Effector CD8-positive, alpha-beta T cell (primary cell): Measurements from ENCODE around the gene PAX6.

Experiments
- DNase-seq: peaks from one replicate; lab custom pipeline; 2025; lab: John Stamatoyannopoulos, UW

The PAX6 gene

GRCh38 chr11:31822175-31822926 lies 11.2 kb upstream of the PAX6 start:
- no peak for DNase-seq

DNA sequence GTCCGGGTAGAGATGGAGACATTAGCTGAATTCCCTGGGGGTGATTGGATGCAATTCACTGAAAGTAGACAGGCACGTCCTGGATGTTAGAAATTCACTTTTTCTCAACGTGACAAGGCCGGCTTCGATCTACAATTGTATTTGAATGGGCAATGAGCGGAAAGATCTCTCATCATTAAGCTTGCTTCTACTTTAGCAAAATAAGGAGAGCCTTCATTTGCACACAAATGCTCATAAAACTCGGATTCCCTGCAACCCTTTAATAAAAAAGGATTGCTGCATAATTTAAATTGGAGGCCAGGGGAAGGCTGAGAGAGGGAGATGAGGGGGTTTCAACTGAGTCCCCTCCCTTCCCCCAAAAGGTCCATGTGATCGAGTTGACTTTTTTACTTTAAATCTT lies 10.6 kb upstream of the PAX6 start:
- no peak for DNase-seq

- no peak for DNase-seq
Observed at GRCh38 chr11:31821235-31821764, 10.2 kb upstream of the PAX6 start.

DNA sequence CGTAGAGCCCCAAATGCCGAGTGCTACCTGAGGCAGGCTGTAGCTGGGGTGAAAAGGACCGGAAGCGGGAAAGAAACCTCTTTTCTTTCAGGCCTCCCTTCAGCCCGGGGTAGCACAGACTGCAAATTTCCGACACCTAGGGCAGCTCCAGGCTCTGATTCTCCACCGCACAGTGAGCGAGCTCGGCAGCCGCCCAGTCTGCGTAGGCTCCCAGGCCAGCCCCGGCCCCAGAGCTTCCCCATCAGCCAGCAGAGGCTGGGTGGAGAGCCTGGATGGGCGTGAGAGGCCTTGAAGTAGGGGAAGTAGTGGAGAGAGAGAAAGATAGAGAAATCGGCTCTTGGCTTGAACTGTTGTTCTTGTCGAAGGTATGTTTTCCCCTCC lies 9.3 kb upstream of the PAX6 start:
- DNase-seq, result no peak

DNA sequence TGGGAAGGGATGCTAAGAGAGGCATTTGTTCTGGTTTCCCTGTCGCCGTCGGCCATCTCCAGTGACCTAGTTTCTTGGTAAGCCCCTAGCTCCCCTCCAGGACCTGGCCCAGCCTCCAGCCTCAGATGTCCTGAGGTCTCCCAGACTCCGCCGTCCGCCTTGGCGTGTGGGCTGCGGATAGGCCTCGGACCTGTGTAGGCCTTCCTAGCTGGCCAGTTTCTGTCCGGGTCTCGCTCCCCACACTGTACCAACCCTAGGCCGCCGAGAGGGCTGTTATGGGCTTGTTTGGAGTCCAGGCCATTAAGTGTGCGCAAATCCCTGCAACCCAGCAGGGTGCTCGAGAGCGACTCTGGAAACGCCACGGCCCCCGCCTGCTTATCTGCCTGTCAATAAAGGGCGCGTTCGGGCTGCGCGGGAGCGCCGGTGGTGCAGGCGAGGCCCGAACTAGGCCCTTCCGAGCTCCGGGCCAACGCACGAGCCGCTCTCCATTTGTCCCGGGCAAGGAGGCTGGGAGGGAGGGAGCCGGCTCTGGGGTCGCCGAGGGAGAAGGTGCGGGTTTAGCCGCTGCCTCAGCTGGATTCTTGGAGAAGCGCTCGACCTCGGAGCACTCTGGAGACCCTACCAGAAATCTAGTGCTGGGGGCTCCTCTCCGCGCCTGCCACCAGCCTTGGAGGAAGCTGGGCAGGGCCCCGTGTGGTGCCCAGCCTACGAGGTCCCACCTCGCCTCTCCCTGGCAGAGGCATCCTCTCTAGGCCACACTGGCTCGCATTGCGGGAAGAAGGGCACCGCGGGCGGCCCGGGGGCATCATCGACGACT lies 8.7 kb upstream of the PAX6 start:
- no peak for DNase-seq

DNA sequence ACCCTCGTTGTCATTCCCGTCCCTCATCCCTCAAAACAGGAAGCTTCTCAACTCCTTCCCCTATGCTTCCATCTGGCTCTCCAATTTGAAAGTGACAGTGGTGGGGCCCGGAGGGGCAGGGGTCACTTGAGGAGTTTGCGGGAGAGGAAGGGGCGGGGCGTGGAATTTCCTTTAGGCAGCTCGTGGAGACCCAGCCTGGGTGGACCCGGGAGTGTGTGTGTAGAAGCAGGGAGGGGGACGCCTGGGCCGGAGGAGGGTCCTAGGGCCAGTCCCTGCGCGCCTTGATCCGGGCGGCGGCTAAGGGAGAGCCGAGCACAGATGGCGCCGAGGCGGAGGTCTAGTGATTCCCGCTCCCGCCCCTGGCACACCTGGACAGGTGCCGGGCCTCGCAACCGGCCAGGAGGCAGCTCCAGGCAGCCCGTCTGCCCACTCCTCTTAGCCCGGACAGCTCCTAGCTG lies 7.8 kb upstream of the PAX6 start:
- no peak for DNase-seq

DNA sequence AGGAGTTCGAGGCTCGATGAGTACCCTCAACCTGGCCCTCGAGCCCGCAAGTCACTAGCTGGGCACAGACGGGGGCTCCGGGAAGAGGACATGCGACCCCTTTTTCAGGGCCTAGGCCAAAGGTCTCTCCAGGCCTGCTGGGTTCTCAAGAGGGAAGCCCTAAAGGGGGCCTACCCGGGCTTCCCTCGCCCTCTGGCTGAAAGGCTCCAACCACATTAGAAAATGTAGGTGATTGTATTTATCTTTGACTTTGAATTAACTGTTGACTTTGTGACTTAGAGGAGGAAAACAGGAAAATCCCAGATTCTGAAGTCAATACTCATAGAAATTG lies 7.3 kb upstream of the PAX6 start:
- no peak for DNase-seq

DNA sequence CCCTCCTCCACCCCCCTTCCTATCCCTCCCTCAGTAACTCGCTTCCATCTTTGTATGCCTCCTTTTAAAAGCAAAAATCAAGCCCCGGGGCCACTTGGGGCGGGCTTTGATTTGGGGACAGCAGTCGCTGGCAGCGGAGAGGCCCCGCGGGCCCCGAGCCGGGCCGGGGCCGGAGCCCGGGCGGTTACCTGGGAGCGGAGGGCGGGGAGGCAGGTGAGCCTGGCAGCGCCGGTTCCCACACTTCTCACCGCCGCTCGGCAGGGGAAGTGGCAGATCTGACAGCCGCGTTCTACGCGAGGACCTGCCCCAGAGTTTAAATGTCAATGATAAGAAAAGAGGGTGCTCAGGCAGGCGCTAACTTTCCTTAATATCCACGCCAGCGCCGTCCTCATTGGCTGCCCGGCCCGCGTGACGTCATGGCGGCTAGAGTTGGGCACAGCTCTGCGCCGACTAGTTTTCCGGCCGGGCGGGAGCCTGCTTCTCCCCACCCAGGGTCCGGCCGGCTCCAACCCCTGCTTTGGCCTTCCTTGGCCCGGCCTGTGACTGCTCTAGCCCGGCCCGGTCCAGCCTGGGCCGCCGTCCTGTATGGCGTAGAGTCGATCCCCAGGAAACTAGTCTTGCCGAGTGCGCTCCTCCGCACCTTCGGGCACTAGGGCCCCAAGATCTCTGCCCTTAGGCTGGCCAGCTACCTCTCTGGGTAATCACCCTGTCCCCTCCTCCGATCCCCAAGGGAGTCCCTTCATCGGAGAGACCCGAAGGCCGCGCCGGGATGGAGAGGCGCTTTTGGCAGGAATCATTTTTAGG lies 6.7 kb upstream of the PAX6 start:
- DNase-seq, result no peak

DNA sequence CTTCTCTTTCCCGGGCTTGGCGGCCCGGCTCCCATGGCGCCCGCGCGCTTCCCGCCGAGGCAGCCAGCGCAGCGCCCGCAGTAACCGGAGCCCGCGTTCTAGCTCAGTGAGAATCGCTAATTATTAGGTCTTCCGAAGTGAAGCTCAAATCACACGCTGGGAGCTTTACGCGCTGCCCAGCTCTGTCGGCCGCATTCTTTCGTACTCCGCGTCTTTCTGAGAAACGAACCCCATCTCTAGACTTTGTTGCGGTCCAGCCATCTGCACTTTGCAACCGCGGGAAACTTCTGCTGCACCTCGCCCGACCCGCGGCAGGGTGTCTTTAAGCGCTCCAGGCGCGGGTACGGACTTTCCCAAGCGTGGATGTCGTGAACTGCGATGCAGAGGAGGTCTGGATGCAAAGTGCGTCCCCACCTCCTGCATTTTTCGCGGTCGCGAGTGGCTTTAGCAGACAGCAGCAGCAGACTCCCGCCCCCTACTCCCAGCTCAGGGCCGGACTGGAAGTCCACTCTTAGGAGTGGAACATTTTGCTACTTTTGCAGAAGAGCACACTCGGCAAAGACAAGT lies 6.0 kb upstream of the PAX6 start:
- DNase-seq, result no peak

GRCh38 chr11:31816468-31817053 lies 5.4 kb upstream of the PAX6 start:
- no peak for DNase-seq

GRCh38 chr11:31815711-31816467 lies 4.8 kb upstream of the PAX6 start:
- no peak for DNase-seq

DNA sequence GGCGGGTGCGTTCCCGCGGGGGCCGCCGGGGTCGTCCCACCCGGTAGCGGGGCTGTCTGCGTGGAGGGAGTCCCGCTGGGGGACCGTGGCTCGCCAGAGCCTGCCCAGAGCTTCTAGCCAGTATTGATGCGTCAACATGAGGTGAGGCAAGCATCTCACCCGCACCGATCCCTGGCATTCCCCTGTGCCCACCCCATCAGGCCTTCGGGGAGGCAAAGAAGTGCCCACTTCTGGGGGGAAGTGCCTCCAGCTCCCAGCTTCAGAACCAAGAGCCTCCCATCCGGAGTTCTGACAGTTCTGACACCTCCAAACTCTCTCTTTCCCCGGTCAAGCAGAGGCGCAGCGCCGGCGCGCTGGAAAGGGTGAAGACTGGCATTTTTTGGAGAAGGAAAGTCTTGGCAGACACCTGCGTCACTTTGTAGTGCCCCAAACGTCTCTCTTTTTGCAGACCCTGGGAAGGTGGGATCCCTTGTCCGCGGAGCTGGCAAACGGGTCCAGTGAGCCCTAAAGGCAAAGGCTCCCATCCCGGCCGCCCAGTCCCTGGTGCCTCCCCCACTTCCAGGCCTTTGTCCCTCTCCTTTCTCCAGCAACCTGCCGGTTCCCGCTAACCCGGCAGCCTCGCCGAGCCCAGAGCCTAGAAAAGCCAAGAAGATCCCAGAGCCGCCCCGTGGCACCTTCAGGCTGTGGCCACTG lies 3.2 kb upstream of the PAX6 start:
- DNase-seq, result no peak

DNA sequence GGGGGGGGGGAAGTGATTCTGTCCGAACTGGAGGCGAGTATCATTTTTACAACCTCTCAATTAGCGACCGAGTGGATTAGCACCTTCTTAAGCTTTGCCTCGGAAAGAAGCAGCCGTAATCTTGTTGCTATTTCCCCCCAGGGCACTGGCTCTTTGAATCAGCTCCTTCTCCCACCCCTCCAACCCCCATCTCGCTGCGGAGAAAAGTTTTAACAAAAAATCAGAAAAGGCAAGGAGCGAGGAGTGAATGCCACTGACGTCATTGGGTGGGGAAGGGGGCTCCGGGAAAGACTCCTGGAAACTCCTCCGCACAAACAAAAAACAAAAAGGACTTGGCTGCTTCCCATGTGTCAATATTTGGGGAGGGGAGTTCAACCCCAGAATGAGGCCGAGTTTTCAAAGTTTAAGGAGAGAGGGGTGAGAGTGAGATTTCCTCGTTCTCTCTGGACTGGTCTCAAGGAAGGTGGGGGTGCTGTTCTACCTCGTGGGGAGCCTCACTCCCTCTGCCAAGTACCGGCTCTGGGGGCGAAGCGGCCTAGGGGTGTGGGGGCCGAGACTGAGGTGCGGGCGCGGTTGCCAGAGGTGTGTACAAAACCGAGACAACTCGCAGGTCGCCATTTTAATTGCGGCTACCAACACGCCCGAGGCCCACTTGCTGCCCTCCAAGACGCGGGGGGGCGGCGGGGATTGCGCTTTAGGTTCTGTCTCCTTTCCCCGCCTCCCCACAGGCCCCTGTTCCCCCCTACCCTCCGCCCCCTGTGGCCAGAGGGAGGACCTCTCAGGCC lies 2.5 kb upstream of the PAX6 start:
- DNase-seq, result no peak

- DNase-seq, result no peak
Observed at GRCh38 chr11:31812383-31813381, 1.6 kb upstream of the PAX6 start.

DNA sequence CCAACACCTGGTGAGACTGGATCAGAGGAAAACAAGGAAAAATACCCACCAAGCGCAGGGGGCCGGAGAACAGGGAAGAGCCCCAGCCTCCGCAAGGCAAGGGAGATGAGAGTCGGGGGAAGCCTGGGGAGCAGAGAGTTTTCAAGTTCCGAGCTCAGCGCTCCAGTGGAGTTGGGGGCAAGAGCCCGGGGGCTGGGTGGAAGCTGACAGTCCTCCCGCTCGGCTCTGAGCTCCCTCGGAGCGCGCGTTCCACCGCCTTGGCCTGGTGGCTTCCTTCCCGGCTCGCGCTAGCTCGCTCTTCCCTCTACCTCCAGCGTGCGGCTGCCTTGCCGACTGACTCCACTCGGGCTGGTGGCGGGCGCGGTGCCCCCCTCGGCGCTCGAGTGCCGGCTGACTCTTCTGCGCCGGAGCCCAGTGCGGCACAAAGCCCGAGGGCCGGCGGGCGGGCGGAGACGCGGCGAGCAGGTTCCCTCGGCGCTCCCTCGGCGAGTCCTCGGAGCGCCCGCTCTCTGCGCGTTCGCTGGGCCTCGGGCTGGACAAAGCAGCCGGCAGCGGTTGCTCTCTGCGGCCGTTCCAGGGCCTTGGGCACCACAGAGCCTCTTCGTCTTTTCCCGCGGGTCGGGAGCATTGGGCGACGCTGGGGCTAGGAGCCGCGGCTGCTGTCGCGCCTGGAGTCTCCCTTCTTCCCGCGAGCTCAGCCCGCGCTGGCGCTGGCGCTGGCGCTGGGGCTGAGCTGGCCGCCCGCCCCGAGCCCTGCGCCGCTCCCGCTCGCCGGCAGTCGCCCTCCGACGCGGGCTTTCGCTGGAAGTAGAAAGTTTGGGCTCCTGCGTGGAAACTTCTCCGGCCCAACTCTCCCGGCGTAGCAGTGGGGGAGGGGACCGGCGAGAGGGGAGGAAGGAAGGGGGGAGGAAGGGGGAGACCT lies 1.0 kb downstream of the PAX6 start:
- DNase-seq, result no peak

DNA sequence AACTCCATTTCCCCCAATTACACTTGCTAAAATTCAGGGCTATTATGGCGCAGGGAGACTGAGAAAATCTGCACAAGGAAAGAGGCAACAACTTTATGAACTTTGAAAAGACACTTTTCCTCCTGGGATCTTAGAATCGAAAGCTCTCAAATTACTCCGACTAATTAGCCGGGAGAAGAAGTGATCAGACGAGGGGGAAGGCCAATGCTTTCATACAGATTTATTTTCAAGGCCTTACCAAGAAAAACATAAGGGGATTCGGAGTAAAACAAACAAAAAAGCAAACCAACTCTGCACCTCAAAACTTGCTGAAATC lies 1.6 kb downstream of the PAX6 start:
- DNase-seq, result no peak
